ENCODE data around the gene CHP1.
"Not testable (repeated sequence)": the region's sequence is repeated elsewhere in the genome, so short reads cannot be mapped to it uniquely, and the experiment has no call there.

The CHP1 gene

DNA sequence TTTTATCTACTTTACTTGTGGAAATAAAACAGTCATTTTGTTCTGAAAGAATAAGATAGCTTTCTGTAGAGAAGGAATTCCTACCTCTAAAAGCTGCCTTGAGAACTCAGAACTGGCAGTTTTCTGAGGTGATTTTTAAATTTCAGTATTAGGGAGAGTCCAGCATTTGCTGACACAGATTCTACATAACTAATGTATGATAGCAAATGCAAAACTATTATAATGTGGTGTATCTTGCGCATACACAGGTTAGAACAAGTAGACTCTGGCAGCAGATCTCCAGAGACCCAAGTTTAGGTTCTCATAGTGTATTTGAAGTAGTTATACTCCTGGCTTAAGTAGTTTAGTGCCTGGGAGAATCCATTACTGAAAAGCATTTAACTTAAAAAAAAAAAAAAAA lies 70.5 kb downstream of the CHP1 start:
- DNase-seq = no peak

GRCh38 chr15:41304149-41304770 lies 73.2 kb downstream of the CHP1 start:
- DNase-seq = no peak

DNA sequence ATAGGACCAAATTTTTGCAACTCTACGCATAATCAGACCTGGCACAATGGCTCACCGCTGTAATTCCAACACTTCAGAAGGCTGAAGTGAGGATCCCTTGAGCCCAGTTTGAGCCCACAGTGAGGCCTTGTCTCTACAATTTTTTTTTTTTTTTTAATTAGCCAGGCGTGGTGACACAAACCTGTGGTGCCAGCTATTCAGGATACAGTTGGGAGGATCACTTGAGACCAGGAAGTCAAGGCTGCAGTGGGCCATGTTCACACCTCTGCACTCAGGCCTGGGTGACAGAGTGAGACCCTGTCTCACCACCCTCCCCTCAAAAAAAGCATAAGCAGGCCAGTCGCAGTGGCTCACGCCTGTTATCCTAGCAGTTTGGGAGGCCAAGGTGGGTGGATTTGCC lies 76.6 kb downstream of the CHP1 start:
- DNase-seq = no peak

GRCh38 chr15:41309226-41309905 lies 78.3 kb downstream of the CHP1 start:
- DNase-seq = no peak

- not testable (repeated sequence) for DNase-seq
These were observed 89.8 kb downstream of the CHP1 start for GRCh38 chr15:41320805-41321330.

GRCh38 chr15:41323611-41324010 lies 92.5 kb downstream of the CHP1 start:
- DNase-seq = no peak

DNA sequence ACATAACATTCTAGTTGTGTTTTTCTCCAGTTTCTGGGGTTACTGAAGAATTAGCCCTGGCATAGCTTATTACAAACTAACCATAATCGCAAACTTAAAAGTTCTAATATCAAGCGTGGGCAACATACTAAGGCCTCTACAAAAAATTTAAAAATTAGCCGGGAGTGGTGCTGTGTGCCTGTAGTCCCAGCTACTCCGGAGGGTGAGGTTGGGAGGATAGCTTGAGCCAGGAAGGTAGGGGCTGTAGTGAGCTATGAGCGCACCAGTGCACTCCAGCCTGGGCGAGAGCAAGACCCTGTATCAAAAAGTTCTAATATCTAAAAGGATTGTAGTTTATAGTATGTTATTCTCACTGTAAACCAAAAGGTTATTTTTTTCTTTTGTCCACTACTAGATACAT lies 100.2 kb downstream of the CHP1 start:
- DNase-seq = no peak

Data from NCI-H2171 (cell line).